Fibroblast of lung (primary cell): Measurements from ENCODE around the gene STAB2.

Source experiments
- EZH2 ChIP-seq: IDR thresholded peaks from 2 replicates; pipeline ENCODE4 v1.5.1; 2012; ENCODE audit warnings: low read length, control low read depth, mild to moderate bottlenecking; ENCODE audit errors: missing control alignments
- TF ChIP-seq, protein P1 (sequence below), 2 donors: IDR thresholded peaks in 1 of 2; conservative IDR thresholded peaks in 1 of 2; 1 replicate in 1 of 2; 2 replicates in 1 of 2; pipeline ENCODE4 v1.5.1; 2011 to 2012; ENCODE audit warnings: low read length in 2 of 2, control low read depth in 1 of 2, inconsistent platforms in 1 of 2, low read depth in 1 of 2, mild to moderate bottlenecking in 1 of 2

DNA sequence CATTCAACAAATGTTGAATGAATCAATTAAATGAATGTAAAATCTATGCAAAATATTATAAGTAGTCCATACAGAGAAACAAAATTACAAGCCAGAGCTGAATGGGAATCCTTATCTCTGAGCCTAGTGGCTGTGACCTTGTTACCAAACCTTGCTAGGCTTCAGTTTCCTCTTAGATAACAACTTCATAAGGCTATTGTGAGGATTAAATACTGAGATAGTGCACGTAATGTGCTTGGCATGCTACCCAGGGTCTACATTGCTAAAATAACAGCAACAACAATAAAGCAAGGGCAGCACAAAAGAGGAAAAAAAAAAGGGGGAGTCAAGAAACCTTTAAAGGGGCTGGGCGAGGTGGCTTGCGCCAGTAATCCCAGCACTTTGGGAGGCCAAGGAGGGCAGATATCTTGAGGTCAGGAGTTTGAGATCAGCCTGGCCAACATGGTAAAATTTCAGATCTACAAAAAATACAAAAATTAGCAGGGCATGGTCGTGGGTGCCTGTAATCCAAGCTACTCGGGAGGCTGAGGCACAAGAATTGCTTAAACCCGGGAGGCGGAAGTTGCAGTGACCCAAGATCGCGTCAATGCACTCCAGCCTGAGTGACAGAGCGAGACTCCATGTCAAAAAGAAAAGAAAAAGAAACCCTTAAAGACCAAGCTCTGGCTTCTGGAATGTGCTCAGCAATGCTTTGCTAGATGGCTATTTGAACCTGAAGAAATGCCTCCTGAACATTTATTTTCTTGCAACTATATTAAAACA lies 14.1 kb downstream of the STAB2 start:
- TF ChIP-seq, protein P1, sequence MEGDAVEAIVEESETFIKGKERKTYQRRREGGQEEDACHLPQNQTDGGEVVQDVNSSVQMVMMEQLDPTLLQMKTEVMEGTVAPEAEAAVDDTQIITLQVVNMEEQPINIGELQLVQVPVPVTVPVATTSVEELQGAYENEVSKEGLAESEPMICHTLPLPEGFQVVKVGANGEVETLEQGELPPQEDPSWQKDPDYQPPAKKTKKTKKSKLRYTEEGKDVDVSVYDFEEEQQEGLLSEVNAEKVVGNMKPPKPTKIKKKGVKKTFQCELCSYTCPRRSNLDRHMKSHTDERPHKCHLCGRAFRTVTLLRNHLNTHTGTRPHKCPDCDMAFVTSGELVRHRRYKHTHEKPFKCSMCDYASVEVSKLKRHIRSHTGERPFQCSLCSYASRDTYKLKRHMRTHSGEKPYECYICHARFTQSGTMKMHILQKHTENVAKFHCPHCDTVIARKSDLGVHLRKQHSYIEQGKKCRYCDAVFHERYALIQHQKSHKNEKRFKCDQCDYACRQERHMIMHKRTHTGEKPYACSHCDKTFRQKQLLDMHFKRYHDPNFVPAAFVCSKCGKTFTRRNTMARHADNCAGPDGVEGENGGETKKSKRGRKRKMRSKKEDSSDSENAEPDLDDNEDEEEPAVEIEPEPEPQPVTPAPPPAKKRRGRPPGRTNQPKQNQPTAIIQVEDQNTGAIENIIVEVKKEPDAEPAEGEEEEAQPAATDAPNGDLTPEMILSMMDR (conservative IDR thresholded peaks at IDR 0.05 in 1 of 2, IDR thresholded peaks at IDR 0.05 in 1 of 2; ENCODE audit: low read depth in 1 of 2, low read length in 2 of 2), result no peak
- no peak for TF ChIP-seq EZH2
